ENCODE data around the gene RNU6-1.

RNU6-1 gene

GRCh38 chr15:67832897-67833709 lies 6.7 kb downstream of the RNU6-1 start:
- DNase-seq, result no peak

GRCh38 chr15:67832031-67832551 lies 7.8 kb downstream of the RNU6-1 start:
- DNase-seq, result no peak

GRCh38 chr15:67831363-67831762 lies 8.5 kb downstream of the RNU6-1 start:
- no peak for DNase-seq

GRCh38 chr15:67829647-67830504 lies 10.0 kb downstream of the RNU6-1 start:
- no peak for DNase-seq

DNA sequence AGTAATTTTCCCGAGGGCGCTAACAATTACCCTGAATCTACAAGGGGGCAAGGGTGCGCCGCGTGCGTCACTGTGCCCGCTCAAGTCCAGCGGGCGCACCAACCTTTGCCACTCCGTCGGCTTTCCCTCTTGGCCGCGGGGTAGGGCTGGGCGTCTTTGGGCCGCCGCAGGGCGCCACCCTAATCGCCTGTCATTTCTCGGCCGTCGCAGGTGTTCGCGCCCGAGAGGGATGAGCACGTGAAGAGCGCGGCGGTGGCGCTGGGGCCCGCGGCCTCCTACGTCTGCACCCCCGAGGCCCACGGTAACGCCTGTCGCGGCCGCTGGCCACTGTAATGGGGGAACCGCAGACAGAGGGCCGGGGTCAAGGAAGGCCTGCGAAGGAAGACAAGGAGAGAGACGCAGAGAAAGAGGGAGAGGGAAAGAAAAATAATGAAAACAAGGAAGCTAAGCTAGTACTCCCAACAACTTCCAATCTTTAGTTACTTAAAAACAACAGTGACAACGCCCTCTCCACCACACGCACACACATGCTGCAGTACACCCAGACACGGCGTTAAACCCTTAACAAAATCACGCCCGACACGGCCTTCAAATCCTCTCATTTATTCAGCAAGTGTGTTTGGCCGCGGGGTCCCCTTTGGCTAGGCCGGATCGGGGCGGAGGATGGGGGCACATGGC lies 10.7 kb downstream of the RNU6-1 start:
- DNase-seq, result no peak

GRCh38 chr15:67828278-67828968 lies 11.4 kb downstream of the RNU6-1 start:
- DNase-seq, result no peak

DNA sequence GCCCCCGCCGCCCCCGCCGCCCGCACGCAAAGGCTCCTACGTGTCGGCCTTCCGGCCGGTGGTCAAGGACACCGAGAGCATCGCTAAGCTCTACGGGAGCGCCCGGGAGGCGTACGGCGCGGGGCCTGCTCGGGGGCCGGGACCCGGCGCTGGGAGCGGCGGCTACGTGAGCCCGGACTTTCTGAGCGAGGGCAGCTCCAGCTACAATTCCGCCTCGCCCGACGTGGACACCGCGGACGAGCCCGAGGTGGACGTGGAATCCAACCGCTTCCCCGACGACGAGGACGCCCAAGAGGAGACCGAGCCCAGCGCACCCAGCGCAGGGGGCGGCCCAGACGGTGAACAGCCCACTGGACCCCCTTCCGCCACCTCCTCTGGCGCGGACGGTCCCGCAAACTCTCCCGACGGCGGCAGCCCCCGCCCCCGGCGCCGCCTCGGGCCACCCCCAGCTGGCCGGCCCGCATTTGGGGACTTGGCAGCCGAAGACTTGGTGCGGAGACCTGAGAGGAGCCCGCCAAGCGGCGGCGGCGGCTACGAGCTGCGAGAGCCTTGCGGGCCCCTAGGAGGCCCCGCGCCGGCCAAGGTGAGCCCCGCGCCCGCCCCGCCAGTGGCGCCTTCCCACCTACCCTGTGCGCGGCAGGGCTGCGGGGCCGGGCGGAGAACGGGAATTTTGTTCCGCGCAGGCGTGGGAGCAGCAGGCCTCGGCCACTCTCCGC lies 12.1 kb downstream of the RNU6-1 start:
- no peak for DNase-seq

DNA sequence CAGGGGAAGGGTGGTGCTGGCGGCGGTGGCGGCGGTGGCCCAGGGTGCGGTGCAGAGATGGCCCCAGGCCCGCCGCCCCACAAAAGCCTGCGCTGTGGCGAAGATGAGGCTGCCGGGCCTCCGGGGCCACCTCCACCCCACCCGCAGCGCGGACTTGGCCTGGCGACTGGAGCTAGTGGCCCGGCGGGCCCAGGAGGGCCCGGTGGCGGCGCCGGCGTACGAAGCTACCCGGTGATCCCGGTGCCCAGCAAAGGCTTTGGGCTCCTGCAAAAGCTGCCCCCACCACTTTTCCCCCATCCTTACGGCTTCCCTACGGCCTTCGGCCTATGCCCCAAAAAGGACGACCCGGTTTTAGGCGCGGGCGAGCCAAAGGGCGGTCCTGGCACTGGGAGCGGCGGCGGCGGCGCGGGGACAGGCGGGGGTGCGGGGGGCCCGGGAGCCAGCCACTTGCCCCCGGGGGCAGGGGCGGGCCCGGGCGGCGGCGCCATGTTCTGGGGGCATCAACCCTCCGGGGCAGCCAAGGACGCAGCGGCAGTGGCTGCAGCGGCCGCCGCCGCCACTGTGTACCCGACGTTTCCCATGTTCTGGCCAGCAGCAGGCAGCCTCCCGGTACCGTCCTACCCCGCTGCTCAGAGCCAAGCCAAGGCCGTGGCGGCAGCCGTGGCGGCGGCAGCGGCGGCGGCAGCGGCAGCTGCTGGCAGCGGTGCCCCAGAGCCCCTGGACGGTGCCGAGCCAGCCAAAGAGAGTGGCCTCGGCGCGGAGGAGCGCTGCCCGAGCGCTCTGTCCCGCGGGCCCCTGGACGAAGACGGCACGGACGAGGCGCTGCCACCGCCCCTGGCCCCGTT lies 12.9 kb downstream of the RNU6-1 start:
- no peak for DNase-seq

DNA sequence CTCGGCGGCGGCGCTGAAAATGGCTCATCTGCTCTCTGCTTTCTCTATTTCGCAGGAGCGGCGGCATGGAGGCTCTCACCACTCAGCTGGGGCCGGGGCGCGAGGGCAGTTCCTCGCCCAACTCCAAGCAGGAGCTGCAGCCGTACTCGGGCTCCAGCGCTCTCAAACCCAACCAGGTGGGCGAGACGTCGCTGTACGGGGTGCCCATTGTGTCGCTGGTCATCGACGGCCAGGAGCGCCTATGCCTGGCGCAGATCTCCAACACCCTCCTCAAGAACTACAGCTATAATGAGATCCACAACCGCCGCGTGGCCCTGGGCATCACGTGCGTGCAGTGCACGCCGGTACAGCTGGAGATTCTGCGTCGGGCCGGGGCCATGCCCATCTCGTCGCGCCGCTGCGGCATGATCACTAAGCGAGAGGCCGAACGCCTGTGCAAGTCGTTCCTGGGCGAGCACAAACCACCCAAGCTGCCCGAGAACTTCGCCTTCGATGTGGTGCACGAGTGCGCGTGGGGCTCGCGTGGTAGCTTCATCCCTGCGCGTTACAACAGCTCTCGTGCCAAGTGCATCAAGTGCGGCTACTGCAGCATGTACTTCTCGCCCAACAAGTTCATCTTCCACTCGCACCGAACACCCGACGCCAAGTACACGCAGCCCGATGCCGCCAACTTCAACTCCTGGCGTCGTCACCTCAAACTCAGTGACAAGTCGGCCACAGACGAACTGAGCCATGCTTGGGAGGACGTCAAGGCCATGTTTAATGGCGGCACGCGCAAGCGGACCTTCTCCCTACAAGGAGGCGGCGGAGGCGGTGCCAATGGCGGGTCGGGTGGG lies 13.7 kb downstream of the RNU6-1 start:
- DNase-seq, result no peak

DNA sequence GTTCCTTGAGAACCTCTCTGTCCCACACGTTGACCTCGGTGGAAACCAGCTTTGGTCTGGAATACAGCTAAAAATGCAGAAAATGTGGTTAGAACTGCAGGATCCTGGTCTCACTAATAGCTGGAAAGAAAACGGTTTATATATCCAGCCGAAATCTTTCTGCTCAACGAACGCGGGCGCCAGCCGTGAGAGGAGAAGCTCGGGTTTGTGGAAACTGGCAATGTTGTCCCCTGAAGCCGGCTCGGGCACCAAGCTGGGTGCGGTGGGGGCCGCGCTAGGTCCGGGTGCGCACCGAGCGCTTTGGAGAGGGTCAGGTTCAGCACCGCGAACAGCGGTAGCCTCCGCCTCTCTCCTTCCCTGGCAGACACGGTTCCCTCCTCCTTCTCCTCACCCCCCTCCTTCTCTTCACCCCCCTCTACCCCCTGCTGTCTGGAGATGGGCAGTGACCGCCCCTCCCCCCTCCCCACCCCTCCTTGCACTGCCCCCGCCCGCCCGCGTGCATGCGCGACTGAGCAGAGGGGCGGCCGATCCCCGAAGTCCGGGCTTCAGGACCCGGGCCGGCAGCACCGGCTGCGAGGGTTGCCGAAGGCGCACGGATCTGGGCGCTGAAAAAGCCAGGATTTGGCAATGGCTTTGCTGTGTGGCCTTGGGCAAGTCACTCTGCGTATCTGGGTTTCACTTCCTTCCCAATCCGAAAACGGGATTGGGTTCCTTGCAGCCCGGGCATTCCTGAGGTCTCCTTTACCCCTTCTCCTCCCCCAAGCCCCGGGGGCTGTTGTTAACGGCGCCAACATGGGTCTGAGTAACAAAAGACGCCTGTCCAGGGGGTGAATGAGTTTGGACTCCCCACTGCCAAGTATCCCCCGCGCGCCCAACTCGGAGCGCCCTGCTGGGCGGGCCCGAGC lies 14.6 kb downstream of the RNU6-1 start, which contains the start of gene SKOR1:
Gene SKOR1 (plus strand): TSS at position 534 of the 905 bp plus-strand sequence. CDS start 94 bp downstream, at position 628.
- DNase-seq, result no peak

- no peak for DNase-seq
Observed at GRCh38 chr15:67824197-67824968, 15.5 kb downstream of the RNU6-1 start.

DNA sequence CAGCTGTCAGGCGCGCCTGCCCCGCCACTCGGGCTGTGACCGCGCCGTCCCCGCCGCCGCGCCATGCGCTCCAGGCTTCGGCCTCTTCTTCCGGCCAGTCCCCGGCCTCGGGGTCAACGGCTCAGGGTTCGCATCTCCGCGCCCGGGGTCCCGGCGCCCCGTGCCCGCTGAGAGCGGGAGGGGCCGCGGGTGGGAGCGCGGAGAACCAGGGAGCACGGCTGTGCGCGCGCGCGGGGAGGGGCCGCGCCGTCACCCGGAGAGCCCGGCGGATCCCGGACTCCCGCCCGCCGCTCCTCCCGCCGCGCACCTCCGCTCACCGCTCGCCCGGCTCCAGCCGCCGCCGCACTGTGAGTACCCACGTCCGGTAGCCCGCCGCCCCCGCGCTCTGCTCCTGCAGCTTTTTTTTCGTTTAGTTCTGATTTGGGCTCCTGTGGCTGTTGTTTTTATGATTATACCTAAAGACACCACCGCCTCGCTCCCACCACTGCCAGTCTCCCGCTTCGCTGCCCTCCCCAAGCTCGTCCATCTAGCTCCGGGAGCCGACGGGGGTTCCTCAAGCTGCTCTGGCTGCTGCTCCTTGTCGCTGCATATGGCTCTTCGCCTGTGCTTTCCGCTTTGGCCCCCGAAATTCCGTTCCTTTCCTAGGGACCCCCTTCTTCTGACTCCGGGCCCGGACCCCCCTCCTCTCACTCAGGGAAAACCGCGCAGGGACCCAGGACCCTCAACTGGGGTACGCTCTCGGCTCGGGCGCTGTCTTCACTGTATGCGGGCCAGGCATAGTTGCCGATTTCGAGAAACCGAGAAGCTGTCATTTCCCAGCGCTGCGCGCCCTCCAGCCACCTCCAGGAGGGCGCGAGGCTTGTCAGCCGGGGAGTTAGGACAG lies 16.3 kb downstream of the RNU6-1 start:
- no peak for DNase-seq

DNA sequence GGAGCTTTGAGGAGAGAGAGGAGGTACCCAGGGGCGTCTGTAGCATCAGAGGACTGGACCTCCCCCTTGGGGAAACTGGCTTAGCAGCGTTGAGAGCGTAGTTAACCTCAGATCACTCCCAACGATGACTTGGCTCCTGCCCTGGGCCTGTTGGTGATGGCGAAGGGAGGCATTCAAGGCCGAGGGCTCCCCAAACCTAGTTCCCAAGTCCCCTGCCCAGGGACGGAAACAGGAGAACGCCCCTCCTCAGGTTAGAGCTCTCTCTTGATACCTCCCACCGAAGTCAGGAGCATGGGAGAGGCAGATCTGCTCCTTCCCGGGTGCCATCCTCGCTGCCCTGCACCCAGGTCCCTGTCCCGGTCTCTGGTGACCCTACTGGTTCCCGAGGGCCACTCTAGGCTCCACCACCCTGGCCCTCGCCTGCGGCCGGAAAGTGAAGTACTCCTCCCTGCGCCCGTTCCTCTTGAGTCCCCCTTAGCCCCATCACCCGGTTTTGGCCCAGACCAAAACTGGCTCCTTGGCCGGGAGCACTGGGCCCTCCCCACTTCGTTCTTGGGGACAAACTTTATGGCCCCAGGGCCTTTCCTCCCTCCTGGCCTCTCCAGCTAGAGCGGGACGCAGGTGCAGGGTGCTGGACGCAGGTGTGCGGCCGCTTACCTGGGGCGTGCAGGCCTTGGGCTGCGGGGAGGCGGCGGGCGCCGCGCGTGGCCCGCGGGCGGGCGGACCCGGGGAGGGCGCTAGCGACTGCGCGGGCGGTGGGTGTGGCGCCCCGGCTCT lies 17.1 kb downstream of the RNU6-1 start:
- no peak for DNase-seq

DNA sequence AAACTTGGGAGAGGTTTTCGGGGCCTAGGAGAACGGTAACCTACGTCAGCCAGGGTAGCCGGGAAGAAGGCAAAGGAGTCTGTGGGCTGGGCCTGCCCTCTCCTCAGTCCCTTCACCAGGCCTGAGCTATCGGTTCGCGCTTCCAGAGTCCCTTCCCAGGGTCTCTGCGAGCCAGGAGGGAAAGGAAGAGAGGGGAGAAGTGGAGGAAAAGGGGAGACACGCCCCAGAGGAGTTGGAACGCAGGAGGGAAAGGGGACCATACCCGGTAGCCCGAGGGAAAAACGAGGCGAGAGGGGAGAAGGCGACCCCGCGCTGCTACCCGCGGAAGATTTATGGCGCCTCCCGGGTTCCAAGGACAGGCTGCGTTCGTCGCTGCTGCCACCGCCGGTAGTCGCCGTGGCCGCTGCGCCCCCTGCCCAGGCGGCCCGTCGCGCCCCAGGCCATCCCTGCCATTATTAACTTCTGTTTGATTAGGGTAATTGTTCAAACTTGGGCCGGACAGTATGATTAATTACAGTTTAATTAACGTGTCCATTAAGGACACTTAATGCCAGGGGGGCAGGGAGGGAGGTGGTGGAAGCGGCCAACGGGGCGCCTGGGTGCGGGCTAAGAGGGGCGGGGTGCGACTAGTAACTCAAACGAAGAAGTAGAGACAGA lies 17.9 kb downstream of the RNU6-1 start:
- no peak for DNase-seq

GRCh38 chr15:67820992-67821783 lies 18.7 kb downstream of the RNU6-1 start:
- DNase-seq, result no peak

Measured in NCI-H510A treated with DMSO at 0.1 percent for 48 hours (cell line).